ENCODE measurements around the gene UAP1.
A peak's percentile ranks its signal among the peaks of the same experiment; 100 is the strongest.

Gene UAP1

GRCh38 chr1:162629077-162629627 is 67.6 kb downstream of the UAP1 start:
- Histone ChIP-seq H2BK120ac (ENCODE audit: low read depth, low read length) (no peak overlapping the region), H2BK15ac (replicated peaks; ENCODE audit: low read depth) (no peak overlapping the region), H2BK5ac (ENCODE audit: low read length) (no peak overlapping the region), H4K8ac (ENCODE audit: low read depth, low read length) (no peak overlapping the region), H3K18ac (ENCODE audit: low read length) (no peak overlapping the region), H3K36me3 (ENCODE audit: control insufficient read depth, insufficient read depth, low read length) (no peaks in the 10 kb centered on the region), H3K9ac (ENCODE audit: low read length) (no peak overlapping the region), H3K4me3 (ENCODE audit: low read length) (no peak overlapping the region), H4K5ac (ENCODE audit: low read length) (no peak overlapping the region), H3K4me2 (ENCODE audit: low read length) (no peak overlapping the region), H3K23ac (ENCODE audit: low read length) (no peak overlapping the region), H3K27ac (ENCODE audit: low read depth, low read length) (no peak overlapping the region), H3K56ac (ENCODE audit: low read length) (no peak overlapping the region), H3K79me1 (ENCODE audit: low read length) (no peaks in the 10 kb centered on the region), H3K4ac (ENCODE audit: low read depth, low read length) (no peak overlapping the region), H3K27me3 (ENCODE audit: insufficient read depth, low read length, poor library complexity) (no peaks in the 10 kb centered on the region), H3K4me1 (ENCODE audit: control insufficient read depth, low read depth, low read length) (peaks cover 3% of the 10 kb centered on the region), H3K79me2 (ENCODE audit: control insufficient read depth, insufficient read depth, low read length) (no peaks in the 10 kb centered on the region), H2AK5ac (ENCODE audit: low read length) (no peak overlapping the region)
- DNase-seq: no peak
- no CpG with 5 or more reads among the region's 3 CpGs for WGBS (ENCODE audit: extremely low coverage, insufficient coverage, low lambda C conversion rate)

- H2AK5ac ChIP-seq (ENCODE audit: low read length): no peak overlapping the region
- no peak overlapping the region for H2BK120ac ChIP-seq (ENCODE audit: low read depth, low read length)
- no CpG with 5 or more reads among the region's 2 CpGs for WGBS (ENCODE audit: extremely low coverage, insufficient coverage, low lambda C conversion rate)
- no peak overlapping the region for H3K4me3 ChIP-seq (ENCODE audit: low read length)
- DNase-seq: no peak
- no peak overlapping the region for H3K4ac ChIP-seq (ENCODE audit: low read depth, low read length)
- no peak overlapping the region for H3K4me2 ChIP-seq (ENCODE audit: low read length)
- no peak overlapping the region for H3K9ac ChIP-seq (ENCODE audit: low read length)
- no peaks in the 10 kb centered on the region for H3K79me1 ChIP-seq (ENCODE audit: low read length)
- no peak overlapping the region for H2BK5ac ChIP-seq (ENCODE audit: low read length)
- no peaks in the 10 kb centered on the region for H3K27me3 ChIP-seq (ENCODE audit: insufficient read depth, low read length, poor library complexity)
- H3K27ac ChIP-seq (ENCODE audit: low read depth, low read length): no peak overlapping the region
- H4K8ac ChIP-seq (ENCODE audit: low read depth, low read length): no peak overlapping the region
- H3K56ac ChIP-seq (ENCODE audit: low read length): no peak overlapping the region
- H3K79me2 ChIP-seq (ENCODE audit: control insufficient read depth, insufficient read depth, low read length): no peaks in the 10 kb centered on the region
- no peaks in the 10 kb centered on the region for H3K36me3 ChIP-seq (ENCODE audit: control insufficient read depth, insufficient read depth, low read length)
- no peak overlapping the region for H3K23ac ChIP-seq (ENCODE audit: low read length)
- H2BK15ac ChIP-seq (replicated peaks; ENCODE audit: low read depth): no peak overlapping the region
- H4K5ac ChIP-seq (ENCODE audit: low read length): no peak overlapping the region
- H3K18ac ChIP-seq (ENCODE audit: low read length): no peak overlapping the region
- H3K4me1 ChIP-seq (ENCODE audit: control insufficient read depth, low read depth, low read length): peaks cover 3% of the 10 kb centered on the region
These were observed 68.1 kb downstream of the UAP1 start for GRCh38 chr1:162629651-162630050.

- H3K27ac ChIP-seq (ENCODE audit: low read depth, low read length): no peak overlapping the region
- H3K79me2 ChIP-seq (ENCODE audit: control insufficient read depth, insufficient read depth, low read length): no peaks in the 10 kb centered on the region
- DNase-seq: no peak
- H2BK15ac ChIP-seq (replicated peaks; ENCODE audit: low read depth): no peak overlapping the region
- H3K23ac ChIP-seq (ENCODE audit: low read length): no peak overlapping the region
- no peak overlapping the region for H3K4me3 ChIP-seq (ENCODE audit: low read length)
- no peak overlapping the region for H2BK5ac ChIP-seq (ENCODE audit: low read length)
- H4K5ac ChIP-seq (ENCODE audit: low read length): peak overlapping the region; percentile 47
- peak overlapping the region; percentile 57 for H3K56ac ChIP-seq (ENCODE audit: low read length)
- no peak overlapping the region for H2AK5ac ChIP-seq (ENCODE audit: low read length)
- H3K27me3 ChIP-seq (ENCODE audit: insufficient read depth, low read length, poor library complexity): no peaks in the 10 kb centered on the region
- no peaks in the 10 kb centered on the region for H3K79me1 ChIP-seq (ENCODE audit: low read length)
- no peak overlapping the region for H3K4me2 ChIP-seq (ENCODE audit: low read length)
- no peak overlapping the region for H2BK120ac ChIP-seq (ENCODE audit: low read depth, low read length)
- peak overlapping the region; percentile 72 for H3K4ac ChIP-seq (ENCODE audit: low read depth, low read length)
- no peak overlapping the region for H4K8ac ChIP-seq (ENCODE audit: low read depth, low read length)
- no peak overlapping the region for H3K9ac ChIP-seq (ENCODE audit: low read length)
- no CpG with 5 or more reads among the region's 10 CpGs for WGBS (ENCODE audit: extremely low coverage, insufficient coverage, low lambda C conversion rate)
- peak overlapping the region; percentile 94 for H3K18ac ChIP-seq (ENCODE audit: low read length)
- H3K36me3 ChIP-seq (ENCODE audit: control insufficient read depth, insufficient read depth, low read length): no peaks in the 10 kb centered on the region
- H3K4me1 ChIP-seq (ENCODE audit: control insufficient read depth, low read depth, low read length): peaks cover 3% of the 10 kb centered on the region
These were observed 70.1 kb downstream of the UAP1 start for GRCh38 chr1:162631546-162632191.

GRCh38 chr1:162632217-162632666 is 70.7 kb downstream of the UAP1 start, which contains the start of gene DDR2:
TSS of gene DDR2 (plus strand) at chr1:162632464. CDS start at chr1:162719064, 86,600 bp downstream.
- Histone ChIP-seq H3K79me2 (ENCODE audit: control insufficient read depth, insufficient read depth, low read length) (no peaks in the 10 kb centered on the region), H4K8ac (ENCODE audit: low read depth, low read length) (no peak within 1 kb of the TSS), H3K18ac (ENCODE audit: low read length) (peak within 1 kb of the TSS; percentile 94), H3K27me3 (ENCODE audit: insufficient read depth, low read length, poor library complexity) (no peaks in the 10 kb centered on the region), H3K27ac (ENCODE audit: low read depth, low read length) (no peak within 1 kb of the TSS), H3K4me3 (ENCODE audit: low read length) (no peak within 1 kb of the TSS), H2BK120ac (ENCODE audit: low read depth, low read length) (peak within 1 kb of the TSS; percentile 13), H3K56ac (ENCODE audit: low read length) (peak within 1 kb of the TSS; percentile 62), H2BK15ac (replicated peaks; ENCODE audit: low read depth) (peak within 1 kb of the TSS; percentile 46), H3K4ac (ENCODE audit: low read depth, low read length) (peak within 1 kb of the TSS; percentile 72), H2AK5ac (ENCODE audit: low read length) (no peak within 1 kb of the TSS), H4K5ac (ENCODE audit: low read length) (peak within 1 kb of the TSS; percentile 71), H3K36me3 (ENCODE audit: control insufficient read depth, insufficient read depth, low read length) (no peaks in the 10 kb centered on the region), H3K23ac (ENCODE audit: low read length) (no peak within 1 kb of the TSS), H2BK5ac (ENCODE audit: low read length) (no peak within 1 kb of the TSS), H3K79me1 (ENCODE audit: low read length) (no peaks in the 10 kb centered on the region), H3K9ac (ENCODE audit: low read length) (no peak within 1 kb of the TSS), H3K4me2 (ENCODE audit: low read length) (no peak within 1 kb of the TSS), H3K4me1 (ENCODE audit: control insufficient read depth, low read depth, low read length) (peaks cover 3% of the 10 kb centered on the region)
- DNase-seq: peak; percentile 77
- WGBS (ENCODE audit: extremely low coverage, insufficient coverage, low lambda C conversion rate): no CpG with 5 or more reads among the region's 4 CpGs

GRCh38 chr1:162632698-162633080 is 71.2 kb downstream of the UAP1 start:
- H3K79me2 ChIP-seq (ENCODE audit: control insufficient read depth, insufficient read depth, low read length): no peaks in the 10 kb centered on the region
- no peaks in the 10 kb centered on the region for H3K79me1 ChIP-seq (ENCODE audit: low read length)
- no peaks in the 10 kb centered on the region for H3K27me3 ChIP-seq (ENCODE audit: insufficient read depth, low read length, poor library complexity)
- no peak overlapping the region for H3K9ac ChIP-seq (ENCODE audit: low read length)
- no peak overlapping the region for H3K4me2 ChIP-seq (ENCODE audit: low read length)
- H2BK15ac ChIP-seq (replicated peaks; ENCODE audit: low read depth): peak overlapping the region; percentile 46
- no CpG with 5 or more reads among the region's 4 CpGs for WGBS (ENCODE audit: extremely low coverage, insufficient coverage, low lambda C conversion rate)
- no peak overlapping the region for H3K4me3 ChIP-seq (ENCODE audit: low read length)
- DNase-seq: peak; percentile 19
- H3K23ac ChIP-seq (ENCODE audit: low read length): no peak overlapping the region
- peak overlapping the region; percentile 8 for H3K18ac ChIP-seq (ENCODE audit: low read length)
- no peak overlapping the region for H2AK5ac ChIP-seq (ENCODE audit: low read length)
- peak overlapping the region; percentile 13 for H2BK120ac ChIP-seq (ENCODE audit: low read depth, low read length)
- no peak overlapping the region for H4K5ac ChIP-seq (ENCODE audit: low read length)
- H4K8ac ChIP-seq (ENCODE audit: low read depth, low read length): no peak overlapping the region
- H3K4me1 ChIP-seq (ENCODE audit: control insufficient read depth, low read depth, low read length): peaks cover 3% of the 10 kb centered on the region
- no peak overlapping the region for H3K4ac ChIP-seq (ENCODE audit: low read depth, low read length)
- no peaks in the 10 kb centered on the region for H3K36me3 ChIP-seq (ENCODE audit: control insufficient read depth, insufficient read depth, low read length)
- H2BK5ac ChIP-seq (ENCODE audit: low read length): no peak overlapping the region
- peak overlapping the region; percentile 62 for H3K56ac ChIP-seq (ENCODE audit: low read length)
- no peak overlapping the region for H3K27ac ChIP-seq (ENCODE audit: low read depth, low read length)

All from mesendoderm (in vitro differentiated cells).